Measurements from ENCODE around the gene SFMBT2. TPM values are rescaled to one million over a fixed set of nuclear protein-coding genes. Genes with fewer than 3 reads are reported as not detected.
"Not testable (repeated sequence)": the region's sequence is repeated elsewhere in the genome, so short reads cannot be mapped to it uniquely, and the experiment has no call there.

SFMBT2 gene
- total RNA-seq, 1 experiment from 2014 or later: 0.05 TPM

DNA sequence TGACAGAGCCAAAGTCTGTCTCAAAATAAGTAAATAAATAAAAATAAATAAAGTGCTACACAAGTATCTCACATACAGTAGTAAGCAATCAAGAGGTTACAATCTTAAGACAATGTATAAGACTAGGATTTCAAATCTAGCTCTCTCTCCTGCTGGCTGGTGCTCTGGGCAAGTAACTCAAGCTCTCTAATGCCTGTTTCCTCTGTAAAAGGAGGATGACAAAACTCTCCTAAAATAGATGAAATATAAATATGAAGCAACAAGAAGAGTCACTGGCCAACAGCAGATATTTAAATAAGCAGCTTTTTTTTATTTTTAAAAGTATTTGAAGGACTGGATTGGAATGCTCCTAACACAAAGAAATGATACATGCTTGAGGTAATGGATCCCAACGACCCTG lies 7.2 kb downstream of the SFMBT2 start:
- DNase-seq (ENCODE audit: low read depth in 1 of 2, low spot score in 2 of 2): no peak

DNA sequence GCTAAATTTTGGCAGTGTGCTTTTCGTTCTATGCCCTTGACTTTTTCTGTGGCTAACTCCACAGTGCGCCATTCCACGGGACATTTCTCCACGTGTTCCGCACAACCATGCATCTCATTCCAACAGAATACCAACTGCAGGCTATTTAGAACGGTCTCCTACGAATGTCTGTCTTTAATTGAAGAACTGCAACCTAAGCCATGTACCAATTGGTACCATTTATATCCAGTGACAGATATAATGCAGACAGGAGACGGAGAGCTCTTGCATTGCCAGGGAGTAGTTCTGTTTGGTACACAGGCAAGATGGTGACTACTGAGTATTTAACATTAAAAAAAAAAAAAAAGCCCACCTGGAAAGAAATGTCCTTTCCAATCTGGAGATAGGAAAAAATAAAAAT lies 9.1 kb downstream of the SFMBT2 start:
- Histone ChIP-seq H3K27ac (no peak overlapping the region), H3K9me3 (replicated peaks) (no peaks in the 10 kb centered on the region), H3K4me3 (no peak overlapping the region), H3K4me1 (replicated peaks) (no peaks in the 10 kb centered on the region), H3K27me3 (replicated peaks) (peaks cover 6% of the 10 kb centered on the region), H3K36me3 (no peaks in the 10 kb centered on the region)
- no peak for DNase-seq (ENCODE audit: low read depth in 1 of 2, low spot score in 2 of 2)

More for the DNA sequence above, 7.2 kb downstream of the SFMBT2 start:
- Histone ChIP-seq H3K9me3 (replicated peaks) (peaks cover 6% of the 10 kb centered on the region; the same call in 1 of the 2 replicates), H3K27me3 (replicated peaks) (peaks cover 13% of the 10 kb centered on the region), H3K36me3 (no peaks in the 10 kb centered on the region), H3K4me1 (replicated peaks) (peaks cover 6% of the 10 kb centered on the region), H3K4me3 (no peak overlapping the region), H3K27ac (no peak overlapping the region)

- no peak for DNase-seq (ENCODE audit: low read depth in 1 of 2, low spot score in 2 of 2)
These were observed 9.7 kb downstream of the SFMBT2 start for GRCh38 chr10:7401156-7401555.

DNA sequence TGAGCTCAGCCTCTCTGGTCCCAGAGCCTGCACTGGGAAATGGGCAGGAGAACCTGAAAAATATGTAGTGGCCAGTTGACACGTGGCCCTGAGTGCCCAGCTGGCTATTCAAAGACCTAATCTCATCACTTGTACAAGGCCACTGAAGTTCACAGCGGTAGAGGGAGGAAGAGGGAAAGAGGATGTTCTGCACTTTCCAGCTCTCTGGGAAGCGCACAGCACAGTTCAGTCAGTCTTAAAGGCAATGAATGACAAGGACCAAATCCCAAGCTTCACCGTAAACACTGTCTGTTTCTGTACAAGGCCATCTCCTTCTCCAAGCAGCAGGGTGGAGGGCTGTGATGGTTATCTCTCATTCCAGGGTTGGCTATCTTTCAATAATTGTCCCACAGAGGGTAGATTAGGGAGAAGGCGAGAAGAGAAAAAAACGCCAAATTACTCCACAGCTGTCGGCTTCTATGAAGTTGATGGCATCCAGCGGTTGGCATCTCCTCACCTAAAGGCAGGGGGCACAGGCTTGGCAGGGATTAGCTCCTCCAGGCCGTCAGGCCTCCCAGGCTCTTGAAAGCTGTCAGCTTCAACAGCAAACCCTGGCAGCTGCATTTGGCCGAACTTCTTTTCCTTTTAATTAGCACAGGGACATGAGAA lies 10.6 kb downstream of the SFMBT2 start:
- Histone ChIP-seq H3K27ac (no peak overlapping the region), H3K9me3 (replicated peaks) (no peaks in the 10 kb centered on the region), H3K4me3 (no peak overlapping the region), H3K36me3 (no peaks in the 10 kb centered on the region), H3K27me3 (replicated peaks) (peaks cover 6% of the 10 kb centered on the region; the same call in 1 of the 2 replicates), H3K4me1 (replicated peaks) (no peaks in the 10 kb centered on the region)
- no peak for DNase-seq (ENCODE audit: low read depth in 1 of 2, low spot score in 2 of 2)

More at GRCh38 chr10:7401156-7401555, 9.7 kb downstream of the SFMBT2 start:
- Histone ChIP-seq H3K4me3 (no peak overlapping the region), H3K9me3 (replicated peaks) (no peaks in the 10 kb centered on the region), H3K4me1 (replicated peaks) (no peaks in the 10 kb centered on the region), H3K27me3 (replicated peaks) (peaks cover 6% of the 10 kb centered on the region; the same call in 1 of the 2 replicates), H3K36me3 (no peaks in the 10 kb centered on the region), H3K27ac (no peak overlapping the region)

GRCh38 chr10:7399533-7399932 lies 11.3 kb downstream of the SFMBT2 start:
- DNase-seq (ENCODE audit: low read depth in 1 of 2, low spot score in 2 of 2): no peak
- Histone ChIP-seq H3K27ac (no peak overlapping the region), H3K9me3 (replicated peaks) (no peaks in the 10 kb centered on the region), H3K4me1 (replicated peaks) (no peaks in the 10 kb centered on the region), H3K36me3 (no peaks in the 10 kb centered on the region), H3K27me3 (replicated peaks) (peaks cover 6% of the 10 kb centered on the region; the same call in 1 of the 2 replicates), H3K4me3 (no peak overlapping the region)

DNA sequence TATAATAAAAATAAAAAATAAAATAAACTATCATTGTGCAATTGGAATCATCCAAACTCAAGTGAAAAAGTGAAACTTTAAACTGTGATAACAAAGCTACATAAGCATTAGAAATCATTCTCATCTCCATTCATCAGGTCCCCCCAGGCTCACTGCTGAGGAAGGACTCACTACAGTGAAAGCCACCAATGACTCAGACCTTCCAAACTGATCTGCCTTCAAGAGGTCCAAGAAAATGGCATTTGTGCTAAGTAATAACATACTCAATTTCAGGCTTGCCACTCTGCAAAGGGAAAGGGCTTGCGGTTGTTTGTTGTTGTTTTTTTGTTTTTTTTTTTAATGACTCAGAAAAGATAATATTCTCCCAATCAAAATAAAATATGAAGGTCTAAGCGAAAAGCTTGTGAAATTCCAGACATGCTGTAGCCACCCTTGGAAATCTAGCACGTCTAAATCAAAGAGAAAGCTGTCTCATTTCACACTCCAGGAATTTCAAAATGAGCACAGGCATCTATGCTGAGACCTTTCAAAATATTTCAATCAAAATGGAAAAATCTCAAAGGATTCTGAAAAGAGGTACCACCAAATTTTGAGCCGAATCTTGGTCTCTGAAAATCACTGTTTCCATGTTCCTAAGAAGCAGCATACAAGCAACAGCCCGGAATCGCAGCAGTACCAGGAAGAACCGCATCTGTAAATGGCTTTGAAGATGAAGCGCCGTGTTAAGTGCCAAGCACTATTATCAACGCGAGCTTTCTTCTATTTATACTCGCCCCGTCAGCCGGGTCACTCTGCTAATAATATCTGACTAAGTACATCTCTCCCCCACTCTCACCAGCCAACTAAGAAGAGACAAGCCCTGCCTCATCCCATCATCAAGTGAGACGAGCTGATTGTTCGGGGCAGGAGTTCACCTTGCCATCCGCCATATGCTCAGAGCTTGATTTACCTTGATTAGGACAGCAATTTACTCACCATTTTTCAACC lies 13.5 kb downstream of the SFMBT2 start:
- H3K4me3 ChIP-seq: no peak overlapping the region
- no peaks in the 10 kb centered on the region for H3K36me3 ChIP-seq
- no peaks in the 10 kb centered on the region for H3K27me3 ChIP-seq (replicated peaks)
- no peak overlapping the region for H3K27ac ChIP-seq
- H3K9me3 ChIP-seq (replicated peaks): no peaks in the 10 kb centered on the region
- no peaks in the 10 kb centered on the region for H3K4me1 ChIP-seq (replicated peaks)
- DNase-seq (ENCODE audit: low read depth in 1 of 2, low spot score in 2 of 2): no peak

DNA sequence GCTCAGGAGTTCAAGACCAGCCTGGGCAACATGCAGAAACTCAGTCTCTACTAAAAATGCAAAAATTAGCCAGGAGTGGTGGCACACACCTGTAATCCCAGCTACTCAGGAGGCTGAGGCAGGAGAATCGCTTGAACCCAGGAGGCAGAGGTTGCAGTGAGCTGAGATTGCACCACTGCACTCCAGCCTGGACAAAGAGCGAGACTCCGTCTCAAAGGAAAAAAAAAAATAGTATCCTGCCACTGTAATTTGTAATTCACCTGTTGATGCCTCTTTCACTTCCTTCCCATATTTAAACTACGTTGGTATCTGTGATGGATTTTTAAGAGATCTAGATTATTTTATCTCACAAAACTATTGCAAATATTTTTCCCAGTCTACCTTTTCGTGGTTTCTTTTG lies 18.5 kb downstream of the SFMBT2 start:
- not testable (repeated sequence) for H3K27ac ChIP-seq; H3K9me3 ChIP-seq (replicated peaks); DNase-seq (ENCODE audit: low read depth in 1 of 2, low spot score in 2 of 2); H3K27me3 ChIP-seq (replicated peaks); H3K4me3 ChIP-seq; H3K36me3 ChIP-seq; H3K4me1 ChIP-seq (replicated peaks)

DNA sequence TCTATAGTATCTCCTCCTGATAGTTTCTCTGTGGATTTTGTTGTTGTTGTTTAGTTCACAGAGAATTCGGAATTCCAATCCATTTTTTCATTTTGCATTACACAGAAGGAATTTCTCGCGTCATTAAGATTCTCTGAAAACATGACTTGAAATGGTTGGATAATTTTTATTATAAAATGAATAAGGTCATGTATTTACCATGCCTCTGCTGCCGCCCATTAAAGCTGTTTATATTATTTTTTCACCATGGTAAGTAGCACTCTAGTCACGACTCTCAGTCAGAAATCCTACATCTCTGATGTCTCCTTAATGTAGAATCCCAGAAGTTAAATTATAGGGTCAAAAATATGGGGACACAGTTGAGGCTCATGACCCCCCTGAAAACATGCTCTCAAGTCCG lies 19.1 kb downstream of the SFMBT2 start:
- no peak overlapping the region for H3K27ac ChIP-seq
- no peaks in the 10 kb centered on the region; the same call in 1 of the 2 replicates for H3K27me3 ChIP-seq (replicated peaks)
- no peak for DNase-seq (ENCODE audit: low read depth in 1 of 2, low spot score in 2 of 2)
- no peaks in the 10 kb centered on the region for H3K36me3 ChIP-seq
- H3K4me3 ChIP-seq: no peak overlapping the region
- no peaks in the 10 kb centered on the region for H3K9me3 ChIP-seq (replicated peaks)
- H3K4me1 ChIP-seq (replicated peaks): no peaks in the 10 kb centered on the region

DNA sequence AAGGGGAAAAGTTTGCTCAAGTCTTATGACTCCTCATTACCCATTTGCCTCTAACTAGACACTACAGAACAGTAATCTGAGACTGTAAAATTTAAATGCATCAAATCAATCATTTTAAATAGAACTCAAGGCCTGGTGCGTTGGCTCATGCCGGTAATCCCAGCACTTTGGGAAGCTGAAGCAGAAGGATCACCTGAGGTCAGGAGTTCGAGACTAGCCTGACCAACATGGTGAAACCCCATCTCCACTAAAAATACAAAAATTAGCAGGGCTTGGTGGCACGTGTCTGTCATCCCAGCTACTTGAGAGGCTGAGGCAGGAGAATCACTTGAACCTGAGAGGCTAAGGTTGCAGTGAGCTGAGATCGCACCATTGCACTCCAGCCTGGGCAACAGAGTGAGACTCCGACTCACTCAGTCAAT lies 20.1 kb downstream of the SFMBT2 start:
- H3K27me3 ChIP-seq (replicated peaks); H3K36me3 ChIP-seq; H3K4me3 ChIP-seq; DNase-seq (ENCODE audit: low read depth in 1 of 2, low spot score in 2 of 2); H3K4me1 ChIP-seq (replicated peaks); H3K27ac ChIP-seq; H3K9me3 ChIP-seq (replicated peaks): not testable (repeated sequence)

- H3K4me1 ChIP-seq (replicated peaks): no peaks in the 10 kb centered on the region
- no peaks in the 10 kb centered on the region for H3K9me3 ChIP-seq (replicated peaks)
- H3K27ac ChIP-seq: no peak overlapping the region
- no peak overlapping the region for H3K4me3 ChIP-seq
- no peaks in the 10 kb centered on the region; the same call in 1 of the 2 replicates for H3K27me3 ChIP-seq (replicated peaks)
- no peak for DNase-seq (ENCODE audit: low read depth in 1 of 2, low spot score in 2 of 2)
- H3K36me3 ChIP-seq: no peaks in the 10 kb centered on the region
These were observed 21.0 kb downstream of the SFMBT2 start for GRCh38 chr10:7389844-7390243.

GRCh38 chr10:7389346-7389745 lies 21.5 kb downstream of the SFMBT2 start:
- no peak for DNase-seq (ENCODE audit: low read depth in 1 of 2, low spot score in 2 of 2)
- Histone ChIP-seq H3K9me3 (replicated peaks) (no peaks in the 10 kb centered on the region), H3K4me3 (no peak overlapping the region), H3K27me3 (replicated peaks) (no peaks in the 10 kb centered on the region; the same call in 1 of the 2 replicates), H3K36me3 (no peaks in the 10 kb centered on the region), H3K4me1 (replicated peaks) (no peaks in the 10 kb centered on the region), H3K27ac (no peak overlapping the region)

DNA sequence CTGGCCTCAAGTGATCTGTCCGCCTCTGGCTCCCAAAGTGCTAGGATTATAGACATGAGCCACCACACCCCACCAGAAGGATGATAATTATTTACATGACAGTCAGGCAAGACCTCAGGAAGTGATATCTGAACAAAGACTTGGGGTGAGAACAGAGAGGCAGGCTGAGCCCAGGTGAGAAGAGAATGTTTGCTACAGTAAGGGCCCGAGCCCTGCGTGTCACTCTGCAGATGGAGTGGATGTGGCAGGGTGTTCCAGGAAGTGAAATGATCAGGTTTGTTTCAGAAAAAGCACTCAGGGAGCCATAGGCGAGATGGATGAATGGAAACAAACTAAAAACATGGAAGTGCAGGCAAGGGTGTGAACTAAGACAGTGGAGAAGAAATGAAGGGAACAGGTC lies 22.2 kb downstream of the SFMBT2 start:
- no peak for DNase-seq (ENCODE audit: low read depth in 1 of 2, low spot score in 2 of 2)
- no peaks in the 10 kb centered on the region; the same call in 1 of the 2 replicates for H3K27me3 ChIP-seq (replicated peaks)
- H3K27ac ChIP-seq: no peak overlapping the region
- no peaks in the 10 kb centered on the region for H3K4me1 ChIP-seq (replicated peaks)
- H3K9me3 ChIP-seq (replicated peaks): no peaks in the 10 kb centered on the region
- H3K4me3 ChIP-seq: no peak overlapping the region
- no peaks in the 10 kb centered on the region for H3K36me3 ChIP-seq

GRCh38 chr10:7388149-7388548 lies 22.7 kb downstream of the SFMBT2 start:
- H3K36me3 ChIP-seq; H3K27me3 ChIP-seq (replicated peaks); DNase-seq (ENCODE audit: low read depth in 1 of 2, low spot score in 2 of 2); H3K4me3 ChIP-seq; H3K4me1 ChIP-seq (replicated peaks); H3K9me3 ChIP-seq (replicated peaks); H3K27ac ChIP-seq: not testable (repeated sequence)

- Histone ChIP-seq H3K4me3 (no peak overlapping the region), H3K4me1 (replicated peaks) (no peaks in the 10 kb centered on the region), H3K27ac (no peak overlapping the region), H3K9me3 (replicated peaks) (no peaks in the 10 kb centered on the region), H3K27me3 (replicated peaks) (no peaks in the 10 kb centered on the region; the same call in 1 of the 2 replicates), H3K36me3 (no peaks in the 10 kb centered on the region)
- no peak for DNase-seq (ENCODE audit: low read depth in 1 of 2, low spot score in 2 of 2)
These were observed 25.7 kb downstream of the SFMBT2 start for GRCh38 chr10:7385114-7385513.
